K562 (cell line): ENCODE results near the gene MRPL40. TPM values are rescaled to one million over a fixed set of nuclear protein-coding genes. Genes with fewer than 3 reads are reported as not detected.

Source experiments
- ATF3 ChIP-seq, 2 experiments: fragments of 450-650 bp in 1 of 2; sonication (generic) in 1 of 2; formaldehyde crosslinking in 1 of 2; IDR thresholded peaks in 1 of 2; conservative IDR thresholded peaks in 1 of 2; 2 replicates each; pipeline versions ENCODE4 v1.6.1 to v1.8.1; 2016 to 2023; ENCODE audit warnings: mild to moderate bottlenecking in 2 of 2, moderate library complexity in 2 of 2, inconsistent platforms in 1 of 2, missing genetic modification reagents in 1 of 2
- DPF2 ChIP-seq: fragments of 450-650 bp; IDR thresholded peaks from 2 replicates; pipeline ENCODE4 v1.6.1; 2016
- E2F3 ChIP-seq: fragments of 250-450 bp; sonication (Bioruptor Pico); IDR thresholded peaks from 2 replicates; pipeline ENCODE4 v1.4.0; 2020; ENCODE audit warnings: mild to moderate bottlenecking
- EGR1 ChIP-seq: fragments of 450-650 bp; conservative IDR thresholded peaks from 2 replicates; pipeline ENCODE4 v1.6.1; 2017; ENCODE audit warnings: mild to moderate bottlenecking
- ELF4 ChIP-seq: fragments of 450-650 bp; formaldehyde crosslinking; IDR thresholded peaks from 2 replicates; pipeline ENCODE4 v1.4.0; 2022; ENCODE audit warnings: missing genetic modification characterization
- MCM7 ChIP-seq, 2 experiments: fragments of 450-650 bp; IDR thresholded peaks; 2 replicates each; pipeline ENCODE4 v1.6.1; 2016 to 2018
- ZNF133 ChIP-seq: fragments of 250-450 bp; sonication (Bioruptor Pico); IDR thresholded peaks from 2 replicates; pipeline ENCODE4 v1.4.0; 2020; ENCODE audit warnings: mild to moderate bottlenecking
- ZNF589 ChIP-seq: fragments of 200-800 bp; sonication (Bioruptor generic); IDR thresholded peaks from 2 replicates; pipeline ENCODE4 v1.6.1; 2016; ENCODE audit warnings: low read depth, missing genetic modification characterization, missing compliant biosample characterization
- ZNF830 ChIP-seq: fragments of 250-450 bp; sonication (Bioruptor Pico); IDR thresholded peaks from 2 replicates; pipeline ENCODE4 v1.5.0; 2021; ENCODE audit warnings: mild to moderate bottlenecking
- polyA plus RNA-seq, 8 experiments: library from polyadenylated mRNA; depleted of rRNA in 4 of 8; stranded (reverse) in 5 of 8; unstranded in 3 of 8; fragments of >200 nt; fragmentation: Nextera tagmentation in 2 of 8; fragmentation: Illumina TruSeq in 1 of 8; extraction: Ambion mirVana in 2 of 8; extraction: Trizol in 1 of 8; gene quantifications; 2 replicates each; pipeline versions ENCODE4 v1.2.1 to v1.2.3, GENCODE V29; 2011 to 2014; ENCODE audit warnings: inconsistent platforms in 1 of 8, missing spikeins in 1 of 8
- total RNA-seq, 7 experiments: library from RNA; depleted of rRNA in 6 of 7; stranded (reverse); fragments of >200 nt in 6 of 7; fragmentation: Illumina TruSeq in 2 of 7; extraction: Trizol in 2 of 7; gene quantifications; 2 replicates each; pipeline versions ENCODE4 v1.2.1 to v1.2.3, GENCODE V29; 2011 to 2021; ENCODE audit warnings: low replicate concordance in 1 of 7
- TF ChIP-seq, protein P1 (sequence below), 2 experiments: fragments of 450-650 bp in 1 of 2; sonication (generic) in 1 of 2; formaldehyde crosslinking in 1 of 2; IDR thresholded peaks; 2 replicates each; pipeline versions ENCODE4 v1.7.1 to v1.9.0; 2016 to 2022; ENCODE audit warnings: inconsistent platforms in 1 of 2, mild to moderate bottlenecking in 1 of 2, missing genetic modification reagents in 1 of 2
- TF ChIP-seq, protein P2 (sequence below): sonication (generic); formaldehyde crosslinking; IDR thresholded peaks from 2 replicates; pipeline ENCODE4 v1.8.1; 2022; ENCODE audit warnings: missing genetic modification reagents
- TF ChIP-seq, protein P3 (sequence below): fragments of 250-450 bp; sonication (Bioruptor Pico); IDR thresholded peaks from 2 replicates; pipeline ENCODE4 v1.8.0; 2022; ENCODE audit warnings: inconsistent platforms, mild to moderate bottlenecking, moderate library complexity, borderline replicate concordance
- TF ChIP-seq, protein P4 (sequence below), 2 experiments: fragments of 450-650 bp in 1 of 2; sonication (generic) in 1 of 2; formaldehyde crosslinking; conservative IDR thresholded peaks; 2 replicates each; pipeline versions ENCODE4 v1.4.0 to v1.8.1; 2020 to 2022; ENCODE audit warnings: mild to moderate bottlenecking in 1 of 2, missing genetic modification reagents in 1 of 2

Gene MRPL40
- total and polyA plus RNA-seq, 9 of the 15 experiments (the other 6 are each of a cell fraction or from before 2014, with no cell fraction given) = 132 to 652 (median 208) TPM

GRCh38 chr22:19402642-19403191, 29.6 kb upstream of the MRPL40 start (continued):
- TF ChIP-seq, protein P1, sequence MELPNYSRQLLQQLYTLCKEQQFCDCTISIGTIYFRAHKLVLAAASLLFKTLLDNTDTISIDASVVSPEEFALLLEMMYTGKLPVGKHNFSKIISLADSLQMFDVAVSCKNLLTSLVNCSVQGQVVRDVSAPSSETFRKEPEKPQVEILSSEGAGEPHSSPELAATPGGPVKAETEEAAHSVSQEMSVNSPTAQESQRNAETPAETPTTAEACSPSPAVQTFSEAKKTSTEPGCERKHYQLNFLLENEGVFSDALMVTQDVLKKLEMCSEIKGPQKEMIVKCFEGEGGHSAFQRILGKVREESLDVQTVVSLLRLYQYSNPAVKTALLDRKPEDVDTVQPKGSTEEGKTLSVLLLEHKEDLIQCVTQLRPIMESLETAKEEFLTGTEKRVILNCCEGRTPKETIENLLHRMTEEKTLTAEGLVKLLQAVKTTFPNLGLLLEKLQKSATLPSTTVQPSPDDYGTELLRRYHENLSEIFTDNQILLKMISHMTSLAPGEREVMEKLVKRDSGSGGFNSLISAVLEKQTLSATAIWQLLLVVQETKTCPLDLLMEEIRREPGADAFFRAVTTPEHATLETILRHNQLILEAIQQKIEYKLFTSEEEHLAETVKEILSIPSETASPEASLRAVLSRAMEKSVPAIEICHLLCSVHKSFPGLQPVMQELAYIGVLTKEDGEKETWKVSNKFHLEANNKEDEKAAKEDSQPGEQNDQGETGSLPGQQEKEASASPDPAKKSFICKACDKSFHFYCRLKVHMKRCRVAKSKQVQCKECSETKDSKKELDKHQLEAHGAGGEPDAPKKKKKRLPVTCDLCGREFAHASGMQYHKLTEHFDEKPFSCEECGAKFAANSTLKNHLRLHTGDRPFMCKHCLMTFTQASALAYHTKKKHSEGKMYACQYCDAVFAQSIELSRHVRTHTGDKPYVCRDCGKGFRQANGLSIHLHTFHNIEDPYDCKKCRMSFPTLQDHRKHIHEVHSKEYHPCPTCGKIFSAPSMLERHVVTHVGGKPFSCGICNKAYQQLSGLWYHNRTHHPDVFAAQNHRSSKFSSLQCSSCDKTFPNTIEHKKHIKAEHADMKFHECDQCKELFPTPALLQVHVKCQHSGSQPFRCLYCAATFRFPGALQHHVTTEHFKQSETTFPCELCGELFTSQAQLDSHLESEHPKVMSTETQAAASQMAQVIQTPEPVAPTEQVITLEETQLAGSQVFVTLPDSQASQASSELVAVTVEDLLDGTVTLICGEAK (IDR thresholded peaks at IDR 0.05) = no peak
- TF ChIP-seq, protein P1 (CRISPR knock-in tag; IDR thresholded peaks at IDR 0.05) = peak; percentile 42; the same call in 1 of the 2 replicates
- TF ChIP-seq ZNF589 (CRISPR knock-in tag) = 0 out of 2 replicates have a peak, but pooled peaks have one; percentile 64
- no peak for TF ChIP-seq ZNF133 (CRISPR knock-in tag)
- 0 out of 2 replicates have a peak, but pooled peaks have one; percentile 8 for TF ChIP-seq ELF4 (CRISPR knock-in tag)
- no peak for TF ChIP-seq ATF3 (IDR thresholded peaks at IDR 0.05)
- 0 out of 2 replicates have a peak, but pooled peaks have one; percentile 3 for TF ChIP-seq ATF3 (CRISPR knock-in tag; conservative IDR thresholded peaks at IDR 0.05)
- no peak for TF ChIP-seq E2F3 (CRISPR knock-in tag)
- TF ChIP-seq, protein P2, sequence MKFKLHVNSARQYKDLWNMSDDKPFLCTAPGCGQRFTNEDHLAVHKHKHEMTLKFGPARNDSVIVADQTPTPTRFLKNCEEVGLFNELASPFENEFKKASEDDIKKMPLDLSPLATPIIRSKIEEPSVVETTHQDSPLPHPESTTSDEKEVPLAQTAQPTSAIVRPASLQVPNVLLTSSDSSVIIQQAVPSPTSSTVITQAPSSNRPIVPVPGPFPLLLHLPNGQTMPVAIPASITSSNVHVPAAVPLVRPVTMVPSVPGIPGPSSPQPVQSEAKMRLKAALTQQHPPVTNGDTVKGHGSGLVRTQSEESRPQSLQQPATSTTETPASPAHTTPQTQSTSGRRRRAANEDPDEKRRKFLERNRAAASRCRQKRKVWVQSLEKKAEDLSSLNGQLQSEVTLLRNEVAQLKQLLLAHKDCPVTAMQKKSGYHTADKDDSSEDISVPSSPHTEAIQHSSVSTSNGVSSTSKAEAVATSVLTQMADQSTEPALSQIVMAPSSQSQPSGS (CRISPR knock-in tag) = no peak
- no peak for TF ChIP-seq DPF2
- TF ChIP-seq, protein P3, sequence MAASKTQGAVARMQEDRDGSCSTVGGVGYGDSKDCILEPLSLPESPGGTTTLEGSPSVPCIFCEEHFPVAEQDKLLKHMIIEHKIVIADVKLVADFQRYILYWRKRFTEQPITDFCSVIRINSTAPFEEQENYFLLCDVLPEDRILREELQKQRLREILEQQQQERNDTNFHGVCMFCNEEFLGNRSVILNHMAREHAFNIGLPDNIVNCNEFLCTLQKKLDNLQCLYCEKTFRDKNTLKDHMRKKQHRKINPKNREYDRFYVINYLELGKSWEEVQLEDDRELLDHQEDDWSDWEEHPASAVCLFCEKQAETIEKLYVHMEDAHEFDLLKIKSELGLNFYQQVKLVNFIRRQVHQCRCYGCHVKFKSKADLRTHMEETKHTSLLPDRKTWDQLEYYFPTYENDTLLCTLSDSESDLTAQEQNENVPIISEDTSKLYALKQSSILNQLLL (CRISPR knock-in tag) = no peak
- TF ChIP-seq, protein P4, sequence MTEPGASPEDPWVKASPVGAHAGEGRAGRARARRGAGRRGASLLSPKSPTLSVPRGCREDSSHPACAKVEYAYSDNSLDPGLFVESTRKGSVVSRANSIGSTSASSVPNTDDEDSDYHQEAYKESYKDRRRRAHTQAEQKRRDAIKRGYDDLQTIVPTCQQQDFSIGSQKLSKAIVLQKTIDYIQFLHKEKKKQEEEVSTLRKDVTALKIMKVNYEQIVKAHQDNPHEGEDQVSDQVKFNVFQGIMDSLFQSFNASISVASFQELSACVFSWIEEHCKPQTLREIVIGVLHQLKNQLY (CRISPR knock-in tag; conservative IDR thresholded peaks at IDR 0.05) = 0 out of 4 replicates have a peak, but pooled peaks of 1 of the 2 experiments have one; percentile 60
- TF ChIP-seq ZNF830 (CRISPR knock-in tag) = no peak
- TF ChIP-seq MCM7 (IDR thresholded peaks at IDR 0.05) = no peak
- TF ChIP-seq EGR1 = no peak
